RCC 7860 (cell line): ENCODE measurements around the gene CUL3.
"Not testable (repeated sequence)": the region's sequence is repeated elsewhere in the genome, so short reads cannot be mapped to it uniquely, and the experiment has no call there.

Source experiments
- DNase-seq: peaks from one replicate; pipeline ENCODE4 v3.0.0-alpha.2; 2015; ENCODE audit warnings: low spot score
- FAIRE-seq: peaks from 2 replicates; lab custom pipeline; 2012; peaks lifted over from hg19 to GRCh38; lab: Jason Lieb, UNC

CUL3 gene

DNA sequence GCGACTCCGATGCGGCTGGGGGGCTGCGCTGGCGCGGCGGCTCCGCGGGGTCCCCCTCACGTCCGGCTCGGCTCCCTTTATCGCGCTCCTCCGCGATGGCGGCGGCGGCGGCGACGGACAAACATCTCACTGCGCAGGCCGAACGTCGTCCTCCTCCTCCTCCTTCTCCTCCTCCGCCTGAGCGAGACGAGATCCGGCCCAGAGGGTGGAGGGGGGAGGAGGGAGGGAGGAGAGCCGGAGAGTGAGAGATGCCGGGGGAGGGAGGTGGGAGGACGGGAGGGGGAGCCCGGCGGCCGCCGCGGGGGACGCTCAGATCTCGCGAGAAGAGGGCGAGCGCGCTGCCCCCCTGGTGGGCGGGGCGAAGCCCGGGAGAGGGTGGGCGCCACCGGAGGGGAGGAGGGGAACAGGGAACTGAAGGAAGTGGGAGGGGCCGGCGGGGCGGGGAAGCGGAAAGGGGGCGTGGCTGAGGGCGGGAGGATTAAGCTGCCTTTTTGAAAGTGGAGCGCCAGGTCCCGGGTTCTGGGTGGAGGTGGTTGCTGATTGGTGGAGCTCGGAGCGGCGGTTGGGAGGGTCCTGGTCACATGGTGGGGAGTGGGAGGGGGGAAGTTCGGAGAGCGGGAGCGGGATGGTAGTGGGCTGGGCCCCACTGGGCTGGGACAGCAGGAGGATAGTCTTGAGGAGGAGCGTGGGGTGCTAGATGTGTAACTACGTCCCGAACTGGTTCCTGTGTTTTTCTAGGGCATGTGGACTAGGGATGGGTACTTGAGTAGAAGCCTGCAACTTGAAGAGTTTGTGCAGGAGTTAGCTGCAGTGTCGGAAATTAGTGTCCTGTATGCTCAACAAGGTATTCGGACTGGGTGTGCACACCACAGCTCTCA lies at the start of gene CUL3:
Gene CUL3, minus strand, starts transcription at position 153 of the 878 bp plus-strand sequence. CDS start 354 bp downstream, outside the sequence.
- FAIRE-seq (peak; percentile 83), DNase-seq (peak; percentile 92)

DNA sequence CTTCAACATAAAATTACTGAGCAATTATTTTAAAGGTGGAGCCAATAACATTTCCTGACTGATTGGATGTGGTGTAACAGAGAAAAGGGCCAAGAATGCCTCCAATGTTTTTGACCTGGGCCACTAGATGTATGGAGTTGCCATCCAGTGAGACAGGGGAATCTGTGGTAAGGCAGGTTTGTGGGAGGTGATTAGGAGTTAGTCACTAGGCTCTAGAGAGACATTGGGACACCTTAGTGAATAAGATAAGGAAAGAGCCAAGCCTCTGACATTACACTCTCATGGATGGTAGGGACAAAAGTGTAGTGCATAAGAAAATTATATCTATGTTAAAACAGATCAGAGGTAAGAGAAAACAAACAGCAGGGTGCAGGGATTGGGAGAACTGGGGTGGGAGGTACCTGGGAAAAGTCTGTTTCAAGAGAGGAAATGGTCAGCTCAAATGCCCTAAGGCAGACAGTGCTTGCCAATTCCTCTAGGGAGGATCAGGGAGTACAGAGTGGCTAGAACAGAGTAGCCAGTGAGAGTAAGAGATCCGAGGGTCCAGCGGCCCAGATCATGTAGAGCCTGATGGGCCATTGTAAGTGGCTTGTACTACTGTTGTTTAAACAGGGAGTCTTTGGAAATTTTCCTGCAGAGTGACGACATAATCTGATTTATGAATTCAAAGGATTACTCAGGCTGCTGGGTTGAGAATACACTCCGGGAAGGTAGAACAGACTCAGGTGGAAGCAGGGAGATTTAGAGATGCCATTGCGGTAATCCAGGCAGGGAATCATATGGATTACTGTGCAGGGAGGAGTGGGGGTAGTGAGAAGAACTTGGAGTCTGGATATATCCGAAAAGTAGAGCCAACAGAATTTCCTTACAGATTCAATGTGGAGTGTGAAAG lies 45.7 kb upstream of the CUL3 start:
- FAIRE-seq (no peak), DNase-seq (no peak)

DNA sequence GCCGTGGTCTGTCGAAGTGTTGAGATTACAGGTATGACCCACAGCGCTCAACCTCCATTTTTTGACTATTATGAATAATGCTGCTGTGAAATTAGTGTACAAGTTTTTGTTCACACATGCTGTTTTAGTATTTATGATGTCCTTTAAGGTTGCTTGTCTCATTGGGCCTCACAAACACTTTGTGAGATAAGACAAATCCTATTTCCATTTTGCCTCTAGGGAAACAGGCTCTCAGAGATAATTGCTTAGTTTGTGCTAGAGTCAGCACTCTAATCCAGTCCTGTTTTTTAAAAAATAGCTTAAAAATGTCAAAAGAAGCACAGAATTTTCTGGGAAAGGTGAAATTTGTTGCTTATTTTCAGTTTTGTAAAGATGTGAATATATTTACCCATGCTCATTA lies 43.3 kb upstream of the CUL3 start:
- DNase-seq (no peak), FAIRE-seq (no peak)

DNA sequence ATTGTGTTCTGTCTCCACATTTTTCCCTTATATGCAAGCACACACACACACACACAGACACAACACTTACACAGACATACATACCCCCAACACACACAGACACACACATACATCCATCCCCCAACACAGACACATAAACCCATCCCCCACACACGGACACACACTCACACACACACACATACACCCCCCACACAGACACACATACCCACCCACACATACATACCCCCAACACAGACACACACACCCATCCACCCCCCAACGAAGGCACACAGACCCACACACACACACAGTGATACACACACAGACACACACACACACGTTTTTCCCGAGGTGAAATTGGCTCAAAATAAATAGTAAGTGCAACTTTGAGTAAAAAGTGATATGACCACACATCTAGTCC lies 41.6 kb upstream of the CUL3 start:
- DNase-seq = no peak
- FAIRE-seq = no peak

DNA sequence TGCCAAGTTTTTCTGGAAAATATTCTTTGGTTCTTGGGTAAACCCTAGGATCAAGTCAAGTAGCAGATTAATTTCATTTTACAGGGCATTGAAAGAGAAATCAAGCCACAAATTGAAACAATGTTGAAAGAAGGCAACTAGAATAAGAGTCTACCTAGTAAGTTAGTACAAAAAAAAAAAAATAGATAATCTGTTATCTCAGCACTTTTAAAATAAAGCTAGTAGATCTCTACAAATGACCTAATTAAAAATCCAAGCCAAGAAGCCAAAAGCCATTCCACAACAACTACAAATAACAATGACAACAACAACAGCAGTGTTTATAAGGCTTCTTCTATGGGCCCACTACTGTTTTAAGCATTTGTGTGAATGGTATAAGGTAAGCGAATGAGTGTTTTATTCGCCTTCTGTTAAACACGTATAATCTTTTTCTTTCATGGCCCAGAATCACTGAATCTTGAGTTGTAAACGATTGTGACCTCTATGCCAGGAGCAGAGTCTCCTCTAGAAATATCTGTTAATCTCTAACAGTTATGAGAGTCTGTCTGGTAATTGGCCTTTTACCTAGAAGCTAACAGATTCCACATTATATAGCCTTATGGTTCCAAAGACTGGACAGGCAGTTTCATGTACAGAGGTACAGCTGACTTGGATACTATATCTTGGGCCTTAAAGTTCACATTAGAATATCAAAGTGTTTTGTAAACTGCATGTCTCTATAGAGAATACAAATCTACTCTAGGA lies 28.6 kb upstream of the CUL3 start:
- FAIRE-seq = no peak

DNA sequence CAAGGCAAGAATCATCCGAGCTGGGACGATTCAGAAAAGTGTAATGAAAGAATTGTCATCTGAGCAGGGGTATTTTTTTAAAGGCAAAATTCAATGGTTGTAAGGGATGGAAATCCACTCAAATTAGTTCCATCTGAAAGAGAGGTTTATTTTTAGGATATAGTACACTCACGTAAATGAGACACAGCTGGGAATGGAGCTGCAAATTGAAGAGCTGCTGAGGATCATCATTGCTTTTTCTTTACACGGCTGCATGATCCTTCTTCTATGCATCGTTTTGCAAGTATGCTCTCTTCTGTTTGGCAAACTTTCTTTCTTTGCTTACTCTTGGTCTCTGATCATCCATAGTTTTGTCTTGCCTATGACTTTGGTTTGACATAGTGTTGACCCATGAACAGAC lies 27.4 kb upstream of the CUL3 start:
- DNase-seq = no peak
- FAIRE-seq = no peak

More for the DNA sequence above, 28.6 kb upstream of the CUL3 start:
- no peak for DNase-seq

DNA sequence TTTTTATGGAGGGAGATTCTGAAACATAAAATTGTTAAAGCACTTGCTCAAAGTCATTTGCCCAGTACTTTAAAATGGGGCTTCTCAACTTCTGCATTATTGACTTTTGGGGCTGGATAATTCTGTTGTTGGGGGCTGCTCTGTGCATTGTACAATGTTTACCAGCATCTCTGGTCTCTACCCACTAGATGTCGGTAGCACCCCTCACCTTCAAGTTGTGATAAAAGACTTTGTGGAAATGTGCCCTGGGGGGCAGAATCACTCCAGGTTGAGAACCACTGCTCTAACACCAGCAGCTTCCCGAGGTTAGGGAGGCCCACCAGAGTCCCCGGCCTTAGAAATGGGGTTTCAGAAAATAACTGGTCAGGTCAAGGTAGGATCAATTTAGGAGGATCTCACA lies 26.8 kb upstream of the CUL3 start:
- DNase-seq (no peak), FAIRE-seq (no peak)

DNA sequence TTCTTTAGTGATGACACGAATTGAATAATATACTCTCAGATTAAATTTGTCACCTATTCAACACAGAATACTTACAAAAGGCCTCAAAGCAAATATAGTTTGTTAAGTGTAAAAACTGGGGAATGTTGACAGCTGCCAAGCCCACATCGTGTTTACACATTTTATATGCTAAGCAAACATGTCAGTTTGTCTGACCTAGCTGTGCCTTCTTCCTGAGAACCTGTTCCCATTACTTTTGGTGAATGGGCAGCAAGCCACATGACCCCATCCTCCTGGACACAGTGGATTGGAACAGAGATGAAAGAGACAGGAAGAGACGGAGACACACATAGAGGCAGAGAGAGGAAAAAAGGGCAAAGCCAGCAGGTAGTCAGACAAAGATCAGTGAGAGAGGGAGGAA lies 22.9 kb upstream of the CUL3 start:
- no peak for FAIRE-seq

DNA sequence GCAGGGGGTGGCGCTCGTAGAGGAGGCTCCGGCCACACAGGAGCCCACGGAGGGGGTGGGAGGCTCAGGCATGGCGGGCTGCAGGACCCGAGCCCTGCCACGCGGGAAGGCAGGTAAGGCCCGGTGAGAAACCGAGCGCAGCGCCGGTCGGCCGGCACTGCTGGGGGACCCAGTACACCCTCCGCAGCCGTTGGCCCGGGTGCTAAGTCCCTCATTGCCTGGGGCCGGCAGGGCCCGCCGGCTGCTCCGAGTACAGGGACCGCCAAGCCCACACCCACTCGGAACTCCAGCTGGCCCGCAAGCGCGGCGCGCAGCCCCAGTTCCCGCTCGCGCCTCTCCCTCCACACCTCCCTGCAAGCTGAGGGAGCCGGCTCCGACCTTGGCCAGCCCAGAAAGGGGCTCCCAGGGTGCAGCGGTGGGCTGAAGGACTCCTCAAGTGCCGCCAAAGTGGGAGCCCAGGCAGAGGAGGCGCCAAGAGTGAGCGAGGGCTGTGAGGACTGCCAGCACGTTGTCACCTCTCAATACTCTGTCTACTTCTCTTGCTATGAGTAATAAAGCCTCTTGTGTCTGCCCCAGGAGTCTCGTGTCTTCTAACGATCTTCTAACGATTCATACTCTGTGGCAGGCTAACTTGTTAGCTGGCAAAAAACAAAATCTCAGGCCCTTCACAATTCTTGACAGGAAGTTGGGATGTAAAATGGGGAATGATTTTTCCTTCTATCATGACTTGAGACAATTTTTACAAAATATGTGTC lies 18.8 kb upstream of the CUL3 start:
- DNase-seq, FAIRE-seq: not testable (repeated sequence)

More for the DNA sequence above, 22.9 kb upstream of the CUL3 start:
- no peak for DNase-seq

DNA sequence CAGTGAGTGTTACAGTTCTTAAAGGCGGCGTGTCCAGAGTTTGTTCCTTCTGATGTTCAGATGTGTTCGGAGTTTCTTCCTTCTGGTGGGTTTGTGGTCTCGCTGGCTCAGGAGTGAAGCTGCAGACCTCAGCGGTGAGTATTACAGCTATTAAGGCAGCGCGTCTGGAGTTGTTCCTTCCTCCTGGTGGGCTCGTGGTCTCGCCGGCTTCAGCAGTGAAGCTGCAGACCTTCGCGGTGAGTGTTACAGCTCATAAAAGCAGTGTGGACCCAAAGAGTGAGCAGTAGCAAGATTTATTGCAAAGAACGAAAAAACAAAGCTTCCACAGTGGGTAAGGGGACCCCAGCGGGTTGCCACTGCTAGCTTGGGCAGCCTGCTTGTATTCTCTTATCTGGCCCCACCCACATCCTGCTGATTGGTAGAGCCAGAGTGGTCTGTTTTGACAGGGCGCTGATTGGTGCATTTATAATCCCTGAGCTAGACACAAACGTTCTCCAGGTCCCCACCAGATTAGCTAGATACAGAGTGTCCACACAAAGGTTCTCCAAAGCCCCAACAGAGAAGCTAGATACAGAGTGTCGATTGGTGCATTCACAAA lies 17.7 kb upstream of the CUL3 start:
- not testable (repeated sequence) for FAIRE-seq, DNase-seq

DNA sequence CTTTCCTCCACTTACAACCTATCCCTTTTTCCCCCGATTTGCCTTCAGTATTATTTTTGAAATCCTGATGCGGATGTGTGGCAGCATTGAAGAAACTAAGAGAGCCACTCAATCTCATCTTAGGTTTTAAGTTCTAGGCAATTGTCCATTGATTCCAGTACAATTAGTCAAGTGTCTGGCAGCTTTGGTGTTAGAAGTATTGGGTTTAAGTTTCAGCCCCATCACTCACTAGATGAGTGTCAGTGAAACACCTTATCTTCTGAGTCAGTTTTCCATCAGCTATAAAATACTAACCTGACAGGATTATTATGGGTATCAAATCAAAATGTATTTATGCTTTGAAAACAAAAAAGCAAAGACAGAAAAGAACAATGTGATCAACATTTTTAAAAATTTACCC lies 16.8 kb upstream of the CUL3 start:
- no peak for FAIRE-seq

DNA sequence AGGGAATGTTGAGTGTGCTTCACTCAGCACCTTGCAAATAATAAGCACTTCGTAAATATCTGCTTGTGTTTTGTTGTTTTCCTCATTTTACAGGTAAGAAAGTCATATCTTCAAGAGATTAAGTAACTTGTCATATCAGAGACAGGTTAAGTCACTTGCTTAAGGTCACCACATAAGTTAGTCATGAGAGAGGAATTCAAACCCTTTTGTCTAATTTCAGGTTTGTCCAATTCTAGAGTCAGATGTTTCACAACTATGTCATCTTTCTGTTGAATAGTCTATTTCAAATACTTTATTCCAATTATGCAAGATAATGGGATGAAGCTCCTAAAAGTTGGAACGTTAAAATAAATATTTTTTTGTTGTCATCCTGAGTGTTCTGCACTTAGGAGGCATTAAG lies 13.5 kb upstream of the CUL3 start:
- DNase-seq = no peak
- no peak for FAIRE-seq

More for the DNA sequence above, 16.8 kb upstream of the CUL3 start:
- no peak for DNase-seq

DNA sequence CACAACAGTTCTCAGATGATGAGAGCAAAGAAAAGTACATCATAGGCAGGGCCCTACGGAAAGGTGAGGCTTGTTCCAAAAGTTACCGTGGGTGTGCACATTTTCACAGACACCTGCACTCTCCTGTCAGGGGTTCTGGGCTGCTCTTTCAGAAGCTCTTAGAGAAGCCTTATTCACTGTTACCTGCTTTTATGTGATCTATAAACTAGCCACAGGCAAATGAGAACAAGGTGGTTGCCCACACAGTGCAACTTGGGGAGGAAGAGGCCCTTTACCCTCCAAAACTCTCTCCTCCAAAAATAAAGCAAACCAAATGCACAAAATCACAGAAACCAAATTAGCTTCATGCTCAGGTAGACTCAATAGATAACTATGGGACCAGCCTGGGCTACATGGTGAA lies 11.1 kb upstream of the CUL3 start:
- FAIRE-seq (no peak), DNase-seq (no peak)

DNA sequence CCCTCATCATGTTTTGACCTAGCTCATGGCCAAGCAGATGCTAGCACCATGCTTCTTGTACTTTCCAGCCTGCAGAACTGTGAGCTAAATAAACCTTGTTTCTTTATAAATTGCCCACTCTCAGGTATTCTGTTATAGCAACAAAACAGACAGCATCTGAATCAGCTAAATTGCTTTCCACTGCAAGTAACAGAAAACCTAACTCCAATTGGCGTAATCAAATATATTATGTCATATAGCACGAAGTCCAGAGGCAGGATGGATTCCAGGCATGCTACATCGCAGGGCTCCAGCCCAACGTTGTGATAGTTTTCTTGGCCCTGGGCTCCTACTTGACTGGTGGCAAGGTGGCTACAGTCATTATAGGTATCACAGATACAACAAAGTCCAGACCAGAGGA lies 10.4 kb upstream of the CUL3 start:
- DNase-seq (no peak), FAIRE-seq (no peak)

DNA sequence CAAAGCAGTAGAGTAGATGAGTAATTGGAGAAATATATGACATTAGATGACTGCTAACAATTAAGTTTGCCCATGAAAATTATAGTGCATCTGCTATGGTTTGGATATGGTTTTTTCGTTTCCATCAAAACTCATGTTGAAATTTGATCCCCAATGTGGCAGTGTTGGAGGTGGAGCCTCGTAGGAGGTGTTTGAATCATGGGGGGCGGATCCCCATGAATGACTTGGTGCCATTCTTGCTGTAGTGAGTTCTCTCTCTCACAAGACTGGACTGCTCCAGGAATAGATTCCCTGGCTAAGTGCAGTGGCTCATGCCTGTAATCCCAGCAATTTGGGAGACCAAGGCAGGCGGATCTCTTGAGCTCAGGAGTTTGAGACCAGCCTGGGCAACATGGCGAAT lies 9.7 kb upstream of the CUL3 start:
- FAIRE-seq (no peak), DNase-seq (no peak)

DNA sequence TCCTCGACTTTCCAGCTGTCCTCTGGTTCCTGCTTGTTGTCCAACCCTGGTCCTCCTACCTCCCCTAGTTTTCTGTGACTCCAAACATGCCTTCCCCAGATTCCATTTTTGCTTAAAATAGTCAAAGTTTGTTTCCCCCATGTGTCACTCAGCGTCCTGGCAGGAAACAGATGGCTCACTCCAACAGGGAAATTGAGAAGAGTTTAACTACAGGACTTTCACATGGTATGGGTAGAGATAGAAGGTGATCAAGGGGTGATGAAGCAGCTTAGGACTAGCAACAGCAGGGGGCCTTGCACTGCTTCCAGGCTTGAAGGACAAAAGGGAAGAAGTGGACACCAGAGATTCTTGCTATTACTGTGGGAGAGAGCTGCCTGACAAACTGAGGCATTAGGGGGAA lies 6.1 kb upstream of the CUL3 start:
- FAIRE-seq (no peak), DNase-seq (no peak)

DNA sequence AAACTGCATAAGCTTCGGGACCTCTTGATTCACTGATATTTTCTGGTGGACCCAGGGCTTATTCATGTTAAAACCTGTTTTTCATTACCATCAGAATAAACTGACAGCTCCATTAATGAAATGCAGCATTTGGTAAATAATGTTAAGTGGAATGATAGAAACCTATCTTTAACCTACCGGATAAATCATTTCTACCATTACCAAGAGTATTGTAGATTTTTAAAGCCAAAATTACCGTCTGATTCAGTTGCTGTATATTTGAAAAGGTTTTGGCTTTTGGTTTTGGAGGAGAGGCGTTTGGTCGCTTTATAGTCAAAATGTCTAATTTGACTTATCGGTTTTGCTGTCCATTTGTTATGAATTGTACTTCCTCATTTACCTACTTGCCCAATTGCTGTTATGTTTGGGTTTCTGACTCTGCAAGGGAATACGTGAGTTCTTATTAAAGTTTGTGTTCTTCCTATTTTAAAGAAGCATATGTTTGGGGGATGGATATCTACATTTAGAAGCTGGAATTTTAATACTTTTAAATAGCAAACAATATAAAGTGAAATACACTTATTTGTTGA lies 1.0 kb upstream of the CUL3 start:
- FAIRE-seq = peak; percentile 4

DNA sequence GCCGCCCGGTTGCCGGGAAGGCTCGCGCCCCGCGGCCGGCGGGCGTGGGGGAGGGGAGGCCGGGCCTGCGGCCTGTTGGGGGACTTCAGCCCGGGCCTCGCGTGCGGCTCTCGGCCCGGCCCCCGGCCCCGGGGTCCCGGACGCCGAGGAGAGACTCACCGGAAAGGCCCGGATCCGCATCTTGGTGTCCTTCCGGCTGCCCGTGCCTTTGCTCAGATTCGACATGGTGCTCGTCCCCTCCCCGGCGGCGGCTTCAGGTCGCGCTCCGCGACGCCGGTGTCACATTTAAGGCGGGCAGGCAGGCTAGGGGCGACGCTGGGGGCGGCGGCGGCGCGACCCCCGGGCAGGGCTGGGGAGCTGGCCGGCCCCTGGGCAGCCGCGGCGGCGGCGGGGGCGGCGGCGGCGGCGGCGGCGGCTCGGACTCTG lies 365 bp downstream of the CUL3 start:
- peak; percentile 27 for DNase-seq
- no peak for FAIRE-seq

More for the DNA sequence above, 1.0 kb upstream of the CUL3 start:
- no peak for DNase-seq

DNA sequence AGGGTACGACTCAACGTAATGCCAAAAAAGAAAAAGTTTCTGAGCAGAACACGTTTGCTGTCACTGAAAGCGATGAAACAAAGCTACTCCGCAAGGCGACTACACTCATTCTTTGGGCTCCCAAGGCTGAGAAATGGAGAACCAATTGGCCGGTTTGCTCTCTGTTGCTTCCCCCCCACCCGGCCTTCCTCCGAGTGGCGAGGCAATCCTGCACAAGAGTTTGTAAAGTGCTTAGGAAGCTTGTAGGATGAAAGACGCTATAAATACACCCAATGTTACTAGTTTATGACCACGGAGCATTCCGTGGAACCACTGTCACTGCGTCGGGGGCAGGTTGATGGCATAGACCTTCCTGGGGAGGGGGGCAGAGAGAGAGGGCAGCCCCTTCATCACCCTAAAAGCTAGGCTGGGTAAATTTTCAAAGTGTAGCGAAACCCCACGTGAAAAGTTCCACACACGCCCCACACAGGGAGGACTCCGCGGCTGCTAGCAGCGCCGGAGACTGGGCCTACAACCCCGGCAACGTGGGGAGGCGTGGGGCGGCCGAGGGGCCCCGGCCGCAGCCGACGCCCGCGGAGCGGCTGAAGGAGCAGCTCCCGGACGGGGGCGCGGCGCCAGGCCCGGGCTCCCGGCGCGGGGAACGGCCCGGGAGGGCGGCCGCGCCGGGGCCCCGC lies 915 bp downstream of the CUL3 start:
- no peak for FAIRE-seq
- no peak for DNase-seq
